ENCODE data around the gene EZR.
"Not testable (repeated sequence)": the region's sequence is repeated elsewhere in the genome, so short reads cannot be mapped to it uniquely, and the experiment has no call there.

The EZR gene

DNA sequence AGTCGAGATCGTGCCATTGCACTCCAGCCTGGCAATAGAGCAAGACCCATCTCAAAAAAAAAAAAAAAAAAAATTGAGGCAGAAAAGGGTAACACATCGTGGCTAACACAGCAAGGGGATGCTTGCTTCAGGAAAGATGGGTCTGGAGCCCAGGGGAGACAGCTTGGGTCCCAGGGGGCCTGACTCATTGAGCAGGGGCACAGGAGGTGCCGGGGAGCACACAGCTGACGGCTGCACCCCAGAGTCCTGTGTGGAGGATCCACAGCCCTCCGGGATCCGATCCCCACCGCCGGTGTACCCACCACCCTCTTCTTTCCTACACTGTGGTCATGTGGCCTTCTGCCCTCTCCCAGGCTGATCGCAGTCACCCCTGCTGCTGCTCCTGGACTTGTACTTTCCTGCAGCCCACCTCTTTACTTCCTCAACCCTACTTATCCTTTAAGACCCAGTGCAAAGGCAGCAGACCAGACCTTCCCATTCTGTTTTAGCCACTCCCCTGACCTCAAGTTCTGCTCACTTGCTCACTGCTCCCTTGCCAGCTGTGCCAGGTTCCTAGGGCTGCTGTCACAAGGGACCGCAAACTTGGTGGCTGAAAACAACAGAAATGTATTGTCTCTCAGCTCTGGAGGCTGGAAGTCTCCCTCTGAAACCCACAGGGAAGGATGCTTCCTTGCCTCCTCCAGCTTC lies 17.6 kb upstream of the EZR start:
- TF ChIP-seq, protein P1, sequence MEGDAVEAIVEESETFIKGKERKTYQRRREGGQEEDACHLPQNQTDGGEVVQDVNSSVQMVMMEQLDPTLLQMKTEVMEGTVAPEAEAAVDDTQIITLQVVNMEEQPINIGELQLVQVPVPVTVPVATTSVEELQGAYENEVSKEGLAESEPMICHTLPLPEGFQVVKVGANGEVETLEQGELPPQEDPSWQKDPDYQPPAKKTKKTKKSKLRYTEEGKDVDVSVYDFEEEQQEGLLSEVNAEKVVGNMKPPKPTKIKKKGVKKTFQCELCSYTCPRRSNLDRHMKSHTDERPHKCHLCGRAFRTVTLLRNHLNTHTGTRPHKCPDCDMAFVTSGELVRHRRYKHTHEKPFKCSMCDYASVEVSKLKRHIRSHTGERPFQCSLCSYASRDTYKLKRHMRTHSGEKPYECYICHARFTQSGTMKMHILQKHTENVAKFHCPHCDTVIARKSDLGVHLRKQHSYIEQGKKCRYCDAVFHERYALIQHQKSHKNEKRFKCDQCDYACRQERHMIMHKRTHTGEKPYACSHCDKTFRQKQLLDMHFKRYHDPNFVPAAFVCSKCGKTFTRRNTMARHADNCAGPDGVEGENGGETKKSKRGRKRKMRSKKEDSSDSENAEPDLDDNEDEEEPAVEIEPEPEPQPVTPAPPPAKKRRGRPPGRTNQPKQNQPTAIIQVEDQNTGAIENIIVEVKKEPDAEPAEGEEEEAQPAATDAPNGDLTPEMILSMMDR (conservative IDR thresholded peaks at IDR 0.05; ENCODE audit: low read depth), result no peak
- no peak overlapping the region for H3K27ac ChIP-seq
- no peak for DNase-seq (ENCODE audit: low spot score)
- ChIA-PET CTCF (no interaction called here), POLR2A (ENCODE audit: low non-redundant PET) (no interaction called here)

DNA sequence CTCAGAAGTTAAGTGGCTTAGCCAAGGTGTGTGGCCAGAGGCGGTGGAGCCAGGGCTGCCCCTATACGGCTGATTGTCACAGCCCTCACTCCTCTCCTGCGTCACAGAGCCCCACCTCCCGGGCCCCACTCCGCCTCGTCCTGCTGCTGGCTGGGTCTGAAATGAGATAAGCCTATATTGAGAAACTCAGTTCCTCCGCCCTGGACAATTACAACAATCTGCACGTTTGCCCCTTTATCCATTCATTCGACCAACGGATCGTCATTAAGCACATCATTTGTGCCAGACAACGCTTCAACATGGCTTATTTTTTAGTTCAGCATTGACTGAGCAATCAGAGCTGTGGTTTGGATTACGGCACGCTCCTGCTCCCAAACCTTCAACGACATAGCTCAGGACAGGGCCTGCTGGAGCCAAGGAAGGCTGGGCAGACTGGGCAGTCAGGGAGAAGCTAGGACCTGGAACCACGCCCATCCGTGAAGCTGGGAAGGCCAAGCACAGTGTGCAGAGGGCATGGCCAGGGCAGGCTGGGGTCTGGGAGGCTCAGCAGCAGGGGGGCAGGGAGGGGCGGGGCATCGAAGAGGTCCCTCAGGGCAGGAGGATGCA lies 16.6 kb upstream of the EZR start:
- TF ChIP-seq, protein P1 (conservative IDR thresholded peaks at IDR 0.05; ENCODE audit: low read depth), result no peak
- CTCF ChIA-PET, result no interaction called here
- DNase-seq (ENCODE audit: low spot score), result no peak
- no peak overlapping the region for H3K27ac ChIP-seq
- POLR2A ChIA-PET (ENCODE audit: low non-redundant PET), result no interaction called here

DNA sequence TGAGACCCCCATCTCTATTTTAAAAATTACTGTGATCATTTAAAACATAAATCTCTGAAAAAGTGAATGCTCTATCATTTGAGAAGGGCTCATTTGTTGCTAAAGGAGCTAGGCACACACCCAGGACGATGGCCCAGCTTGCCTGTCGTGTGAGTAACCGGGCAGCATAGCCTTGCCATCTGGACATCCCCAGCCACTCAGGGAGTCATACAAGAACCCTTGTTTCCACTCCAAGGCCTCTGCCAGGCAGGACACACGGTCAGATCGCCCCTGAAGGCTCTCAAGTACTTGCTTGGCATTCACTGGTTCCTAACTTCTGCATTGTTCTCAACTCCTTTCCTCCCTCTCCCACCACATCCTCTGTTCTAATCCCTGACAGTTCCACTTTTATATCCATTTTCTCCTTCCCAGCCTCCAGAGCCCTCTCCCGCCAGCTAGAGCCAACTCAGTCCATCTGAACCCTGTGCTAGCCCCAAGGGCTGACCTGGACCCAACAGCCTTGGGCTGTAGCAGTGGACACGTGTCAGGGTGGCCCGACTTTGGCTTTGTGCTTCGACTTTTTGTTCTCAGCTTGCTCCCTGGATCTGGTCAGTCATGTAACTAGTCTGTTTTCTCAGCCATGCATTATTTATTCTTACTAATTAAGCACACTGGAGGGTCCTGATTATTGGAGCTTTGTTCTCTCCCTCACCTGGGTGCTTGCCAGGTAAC lies 15.7 kb upstream of the EZR start:
- no peak for DNase-seq (ENCODE audit: low spot score)
- ChIA-PET CTCF (no interaction called here), POLR2A (ENCODE audit: low non-redundant PET) (no interaction called here)
- TF ChIP-seq, protein P1 (conservative IDR thresholded peaks at IDR 0.05; ENCODE audit: low read depth), result no peak
- no peak overlapping the region for H3K27ac ChIP-seq

DNA sequence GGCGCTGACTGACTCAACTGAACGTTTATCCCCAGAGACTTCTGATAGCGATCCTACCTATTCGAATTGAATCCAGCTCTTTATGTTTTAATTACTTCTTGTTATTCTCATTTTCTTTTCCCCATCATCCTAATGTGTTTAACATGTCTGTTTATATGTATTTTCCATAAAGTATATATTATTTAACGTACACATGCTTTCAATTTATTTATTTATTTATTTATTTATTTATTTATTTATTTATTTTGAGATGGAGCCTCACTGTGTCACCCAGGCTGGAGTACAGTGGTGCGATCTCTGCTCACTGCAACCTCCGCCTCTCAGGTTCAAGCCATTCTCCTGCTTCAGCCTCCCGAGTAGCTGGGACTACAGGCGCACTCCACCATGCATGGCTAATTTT lies 13.6 kb upstream of the EZR start:
- DNase-seq (ENCODE audit: low spot score); POLR2A ChIA-PET (ENCODE audit: low non-redundant PET); H3K27ac ChIP-seq: not testable (repeated sequence)
- CTCF ChIA-PET, result interaction anchor here (0.7 kb wide), 1 partner anchor 138 kb away, joined by 3 read pairs; no protein-coding TSS in a partner anchor

DNA sequence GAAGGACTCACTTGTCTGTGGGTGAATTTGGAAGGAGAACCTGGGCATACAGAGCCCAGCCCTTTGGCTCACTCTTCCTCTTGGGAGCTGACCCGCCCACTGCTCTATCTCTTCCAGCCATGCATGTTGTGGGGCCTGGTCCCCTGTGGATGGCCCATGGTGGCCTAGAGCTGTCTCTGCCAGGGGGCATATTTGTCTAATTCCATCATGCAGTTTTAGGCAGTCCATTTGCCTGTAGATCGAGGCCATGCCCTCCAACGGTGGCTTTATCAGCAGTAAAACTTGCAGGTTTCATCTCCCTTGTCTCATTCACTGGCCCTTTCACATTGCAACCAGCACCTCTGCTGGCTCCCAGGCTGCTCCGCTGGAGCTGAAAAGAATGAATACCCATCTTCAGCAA lies 12.9 kb upstream of the EZR start:
- CTCF ChIA-PET, result interaction anchor here (0.7 kb wide), 2 partner anchors 139 to 141 kb away, joined by 3 to 4 read pairs; no protein-coding TSS in a partner anchor
- POLR2A ChIA-PET (ENCODE audit: low non-redundant PET), result no interaction called here
- TF ChIP-seq, protein P1 (conservative IDR thresholded peaks at IDR 0.05; ENCODE audit: low read depth), result no peak
- no peak overlapping the region for H3K27ac ChIP-seq
- no peak for DNase-seq (ENCODE audit: low spot score)

DNA sequence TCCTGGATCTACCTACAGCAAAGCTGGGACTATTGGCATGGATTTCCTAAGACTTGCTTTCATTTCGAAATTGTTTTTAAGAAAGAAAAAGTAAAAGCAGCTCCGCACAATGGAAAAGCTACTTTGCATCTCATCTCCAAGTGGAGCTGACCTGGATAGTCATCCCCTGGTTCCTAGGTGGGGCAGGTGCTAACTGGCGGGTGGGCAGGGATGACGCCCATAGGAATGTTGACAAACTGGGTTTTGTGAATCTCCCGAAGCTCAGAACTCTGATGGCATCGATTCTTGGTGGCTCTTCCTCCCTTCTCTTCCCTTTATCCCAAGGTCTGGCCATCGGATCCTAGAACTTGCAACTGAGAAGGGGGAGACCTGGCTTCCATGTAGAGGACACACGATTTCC lies 12.4 kb upstream of the EZR start:
- ChIA-PET POLR2A (ENCODE audit: low non-redundant PET) (no interaction called here), CTCF (interaction anchor here (0.7 kb wide), 1 partner anchor 141 kb away, joined by 4 read pairs; no protein-coding TSS in a partner anchor)
- no peak overlapping the region for H3K27ac ChIP-seq
- DNase-seq (ENCODE audit: low spot score), result no peak
- TF ChIP-seq, protein P1 (conservative IDR thresholded peaks at IDR 0.05; ENCODE audit: low read depth), result no peak

Data from RWPE1 (cell line).